ENCODE data around the gene TEAD4. TPM values are rescaled to one million over a fixed set of nuclear protein-coding genes. Genes with fewer than 3 reads are reported as not detected.

TEAD4 gene
- total RNA-seq, 1 experiment from 2014 or later, result 127 TPM

DNA sequence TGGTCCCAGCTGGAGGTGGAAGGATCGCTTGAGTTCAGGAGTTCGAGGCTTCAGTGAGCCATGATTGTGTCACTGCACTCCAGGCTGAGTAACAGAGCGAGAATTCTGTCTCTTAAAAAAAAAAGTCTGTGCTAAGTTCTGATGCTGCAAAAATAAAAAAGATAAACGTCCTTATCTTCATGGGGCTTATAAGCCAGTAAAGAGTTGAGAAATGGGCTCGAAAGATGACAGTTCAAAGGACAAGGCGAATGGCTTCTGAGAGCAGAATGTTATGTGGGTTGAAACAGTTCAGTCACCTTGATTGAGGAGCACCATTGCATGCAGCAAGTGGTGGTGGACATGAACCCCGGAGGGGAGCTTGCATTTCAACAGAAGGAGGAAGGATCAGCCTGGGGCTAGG lies 122.7 kb downstream of the TEAD4 start:
- H3K27me3 ChIP-seq (ENCODE audit: insufficient read depth, low read length), result no peaks in the 10 kb centered on the region
- no peak overlapping the region for H2BK15ac ChIP-seq (ENCODE audit: low read depth, low read length)
- no peak overlapping the region for H2BK5ac ChIP-seq (ENCODE audit: insufficient read length, low read length)
- H2BK120ac ChIP-seq (ENCODE audit: low read depth, low read length, poor library complexity, severe bottlenecking), result no peak overlapping the region
- H3K9ac ChIP-seq (ENCODE audit: extremely low read depth, insufficient read length, low read length), result no peak overlapping the region
- no peak overlapping the region for H3K4me2 ChIP-seq (ENCODE audit: insufficient read depth, insufficient read length, low read length)
- H3K27me3 Mint-ChIP-seq (ENCODE audit: low read depth), result peaks cover 13% of the 10 kb centered on the region
- H3K9me3 ChIP-seq (ENCODE audit: control insufficient read depth, low read depth, low read length), result no peaks in the 10 kb centered on the region
- H3T11ph ChIP-seq (ENCODE audit: low read length), result no peak overlapping the region
- no peak overlapping the region for H3K56ac ChIP-seq (ENCODE audit: insufficient read length, low read depth, low read length)
- H3K27ac Mint-ChIP-seq, result no peak overlapping the region
- no peak for TF ChIP-seq CTCF (conservative IDR thresholded peaks at IDR 0.05)
- H3K36me3 Mint-ChIP-seq (ENCODE audit: insufficient read depth in 1 of 3, low read depth in 3 of 3), result peaks cover 11 to 20% (median 16%) of the 10 kb centered on the region in 3 experiments
- no peak overlapping the region for H2AK5ac ChIP-seq (ENCODE audit: insufficient read length, low read length)
- DNase-seq, result no peak
- no peak overlapping the region for H3K18ac ChIP-seq (ENCODE audit: insufficient read length, low read depth, low read length)
- no peak overlapping the region for H3K4me3 Mint-ChIP-seq
- H3K23ac ChIP-seq (ENCODE audit: insufficient read length, low read depth, low read length), result no peak overlapping the region
- H3K9me3 Mint-ChIP-seq, result peaks cover 3% of the 10 kb centered on the region in 2 experiments; a peak in 3 of 5 replicates
- H4K5ac ChIP-seq (ENCODE audit: insufficient read length, low read depth, low read length), result no peak overlapping the region
- no peak overlapping the region for H2AFZ ChIP-seq (ENCODE audit: low read length)
- H3K4ac ChIP-seq (ENCODE audit: low read depth, low read length), result no peak overlapping the region
- H3K27ac ChIP-seq (ENCODE audit: insufficient read length, low read depth, low read length), result no peak overlapping the region
- H3K4me1 ChIP-seq (ENCODE audit: insufficient read depth, low read length), result peaks cover 5% of the 10 kb centered on the region; the same call in 1 of the 2 replicates
- H3K4me1 Mint-ChIP-seq, result peaks cover 50 to 58% of the 10 kb centered on the region in 2 experiments
- H2BK20ac ChIP-seq (ENCODE audit: low read depth, low read length, poor library complexity, severe bottlenecking), result no peak overlapping the region
- H4K8ac ChIP-seq (replicated peaks; ENCODE audit: insufficient read length, low read depth, low read length), result no peak overlapping the region
- no CpG with 5 or more reads among the region's 7 CpGs for WGBS (ENCODE audit: extremely low coverage, insufficient read length, low lambda C conversion rate)
- H3K79me1 ChIP-seq (ENCODE audit: insufficient read depth, low read depth, low read length, poor library complexity, severe bottlenecking), result no peaks in the 10 kb centered on the region
- no peak overlapping the region for H2BK12ac ChIP-seq (ENCODE audit: insufficient read length, low read depth, low read length)
- H3K23me2 ChIP-seq (ENCODE audit: insufficient read length, low read depth, low read length, poor library complexity, severe bottlenecking), result no peaks in the 10 kb centered on the region
- H3K79me2 ChIP-seq (ENCODE audit: insufficient read depth, low read length), result no peaks in the 10 kb centered on the region
- H3K14ac ChIP-seq (ENCODE audit: insufficient read depth, low read length), result no peak overlapping the region
- H4K91ac ChIP-seq (ENCODE audit: insufficient read length, low read depth, low read length), result no peak overlapping the region
- H4K20me1 ChIP-seq (ENCODE audit: control insufficient read depth, insufficient read depth, insufficient read length), result no peaks in the 10 kb centered on the region
